K562 (cell line): ENCODE measurements around the gene RBM17. TPM values are rescaled to one million over a fixed set of nuclear protein-coding genes. Genes with fewer than 3 reads are reported as not detected.

Experiments used
- ATAC-seq: fragments of 200-7000 bp; cut with Tn5 transposase; 3 replicates; pipeline ENCODE4 v1.9.1; 2020; ENCODE audit warnings: moderate library complexity
- BruUV-seq: library from RNA; stranded (reverse); fragments of 400-500 nt; replicated peaks from 2 replicates; lab custom pipeline; 2021; lab: Mats Ljungman, UMichigan
- CTCF ChIA-PET: fragments of 300-600 bp; formaldehyde crosslinking; extraction: SDS; loops from one replicate; lab custom pipeline; 2021; ENCODE audit warnings: low intra/inter-chr PET ratio; lab: Yijun Ruan, JAX
- POLR2A ChIA-PET: fragments of 300-600, 350-650 bp; sonication (Branson Sonifier 250); formaldehyde crosslinking; extraction: SDS; loops from one replicate; lab custom pipeline; 2021; ENCODE audit warnings: antibody characterized with exemption, inconsistent platforms; lab: Yijun Ruan, JAX
- DNase-seq, 4 experiments: peaks; one replicate each; pipeline versions ENCODE4 v3.0.0 to v3.0.0-alpha.2; 2011 to 2018; ENCODE audit warnings: low spot score in 3 of 4, mixed read lengths in 3 of 4; ENCODE audit errors: extremely low read depth in 1 of 4
- FAIRE-seq: peaks from 2 replicates; lab custom pipeline; 2011; peaks lifted over from hg19 to GRCh38; lab: Jason Lieb, UNC
- H2AFZ ChIP-seq: 2 replicates; pipeline ENCODE4 v1.6.0; 2011; ENCODE audit warnings: low read depth, low read length, control low read depth, inconsistent platforms
- H3K27ac ChIP-seq: fragments of 200-600 bp; 3 replicates; pipeline ENCODE4 v1.8.0; 2011; ENCODE audit warnings: low read depth, mild to moderate bottlenecking, control low read depth, inconsistent platforms, low read length, moderate library complexity, mixed read lengths; ENCODE audit errors: extremely low read depth
- H3K27me3 ChIP-seq, 2 experiments: fragments of 300-600 bp in 1 of 2; 2 replicates in 1 of 2; 3 replicates in 1 of 2; pipeline versions ENCODE4 v1.6.0 to v1.8.0; 2011; ENCODE audit warnings: inconsistent platforms in 2 of 2, low read length in 2 of 2, mild to moderate bottlenecking in 1 of 2, mixed read lengths in 1 of 2, moderate library complexity in 1 of 2; ENCODE audit not compliant: control insufficient read depth in 2 of 2, insufficient read depth in 2 of 2
- H3K36me3 ChIP-seq: fragments of 300-600 bp; 3 replicates; pipeline ENCODE4 v1.8.0; 2011; ENCODE audit warnings: mild to moderate bottlenecking, low read length, inconsistent platforms; ENCODE audit not compliant: control insufficient read depth, insufficient read depth
- H3K4me1 ChIP-seq, 2 experiments: fragments of 200-600 bp in 1 of 2; replicated peaks in 1 of 2; 2 replicates in 1 of 2; 3 replicates in 1 of 2; pipeline versions ENCODE4 v1.5.1 to v1.8.0; 2011; ENCODE audit warnings: inconsistent platforms in 2 of 2, low read length in 2 of 2, mild to moderate bottlenecking in 1 of 2, mixed read lengths in 1 of 2, moderate library complexity in 1 of 2; ENCODE audit not compliant: control insufficient read depth in 2 of 2, insufficient read depth in 2 of 2
- H3K4me2 ChIP-seq: 2 replicates; pipeline ENCODE4 v1.6.1; 2011; ENCODE audit warnings: low read length, control low read depth, inconsistent platforms, mixed read lengths; ENCODE audit not compliant: insufficient read depth
- H3K4me3 ChIP-seq: fragments of 200-600 bp; sonication (generic), shearing (Covaris generic); 2 replicates; pipeline ENCODE4 v1.5.1; 2016; ENCODE audit warnings: control low read depth, inconsistent platforms
- H3K79me2 ChIP-seq: fragments of 200-600 bp; 3 replicates; pipeline ENCODE4 v1.8.0; 2011; ENCODE audit warnings: low read length, inconsistent platforms; ENCODE audit not compliant: control insufficient read depth, insufficient read depth
- H3K9ac ChIP-seq, 2 experiments: 2 replicates each; pipeline versions ENCODE4 v1.6.0 to v1.6.1; 2011; ENCODE audit warnings: low read depth in 2 of 2, low read length in 2 of 2, control low read depth in 1 of 2, inconsistent platforms in 1 of 2, mild to moderate bottlenecking in 1 of 2, mixed read lengths in 1 of 2; ENCODE audit not compliant: insufficient read depth in 1 of 2
- H3K9me1 ChIP-seq: one replicate; pipeline ENCODE4 v1.6.0; 2011; ENCODE audit warnings: inconsistent platforms, mild to moderate bottlenecking, low read length, moderate library complexity; ENCODE audit not compliant: control insufficient read depth, insufficient read depth
- H3K9me3 ChIP-seq: replicated peaks from 2 replicates; pipeline ENCODE4 v1.5.1; 2011; ENCODE audit warnings: low read depth, low read length, inconsistent platforms; ENCODE audit not compliant: control insufficient read depth, insufficient read depth
- H4K20me1 ChIP-seq: replicated peaks from 2 replicates; pipeline ENCODE4 v1.6.1; 2011; ENCODE audit warnings: low read length, inconsistent platforms, mixed read lengths; ENCODE audit not compliant: control insufficient read depth, insufficient read depth
- BCLAF1 ChIP-seq, 2 experiments: fragments of 450-650 bp in 1 of 2; IDR thresholded peaks; 2 replicates each; pipeline ENCODE4 v1.6.1; 2011 to 2017; ENCODE audit warnings: low read depth in 2 of 2, antibody characterized with exemption in 1 of 2, borderline replicate concordance in 1 of 2, low read length in 1 of 2, mild to moderate bottlenecking in 1 of 2, mixed read lengths in 1 of 2; ENCODE audit not compliant: control insufficient read depth in 1 of 2
- CEBPG ChIP-seq, 3 experiments: fragments of 200-800 bp in 1 of 3; sonication (Bioruptor generic) in 1 of 3; sonication (generic) in 1 of 3; formaldehyde crosslinking in 1 of 3; IDR thresholded peaks in 2 of 3; conservative IDR thresholded peaks in 1 of 3; 2 replicates each; pipeline versions ENCODE4 v1.6.1 to v1.8.0; 2016 to 2022; ENCODE audit warnings: missing compliant biosample characterization in 2 of 3, missing genetic modification characterization in 2 of 3, mild to moderate bottlenecking in 1 of 3, missing genetic modification reagents in 1 of 3
- CREB1 ChIP-seq, 2 experiments: sonication (generic) in 1 of 2; formaldehyde crosslinking in 1 of 2; IDR thresholded peaks; 2 replicates each; pipeline versions ENCODE4 v1.6.1 to v1.8.0; 2012 to 2022; ENCODE audit warnings: inconsistent platforms in 1 of 2, mild to moderate bottlenecking in 1 of 2, missing genetic modification reagents in 1 of 2, moderate library complexity in 1 of 2
- KAT2B ChIP-seq: IDR thresholded peaks from one replicate; pipeline ENCODE4 v1.6.1; 2012; ENCODE audit warnings: low read depth, mild to moderate bottlenecking, control low read depth, inconsistent platforms, low read length, moderate library complexity
- MAFF ChIP-seq: IDR thresholded peaks from 2 replicates; pipeline ENCODE4 v1.6.1; 2012; ENCODE audit warnings: low read length, improper control_type of control experiment
- MED1 ChIP-seq: sonication (generic); formaldehyde crosslinking; IDR thresholded peaks from 2 replicates; pipeline ENCODE4 v1.8.1; 2023; ENCODE audit warnings: missing genetic modification reagents, borderline replicate concordance
- RFX7 ChIP-seq: fragments of 250-450 bp; sonication (Bioruptor Pico); IDR thresholded peaks from 2 replicates; pipeline ENCODE4 v1.5.1; 2021; ENCODE audit warnings: mild to moderate bottlenecking
- TCFL5 ChIP-seq: fragments of 250-450 bp; sonication (Bioruptor Pico); conservative IDR thresholded peaks from 2 replicates; pipeline ENCODE4 v1.6.1; 2021; ENCODE audit warnings: mild to moderate bottlenecking, moderate library complexity, matching md5 sums
- USF1 ChIP-seq: sonication (generic); formaldehyde crosslinking; IDR thresholded peaks from 2 replicates; pipeline ENCODE4 v1.9.0; 2022; ENCODE audit warnings: mild to moderate bottlenecking, missing genetic modification reagents
- ZNF696 ChIP-seq: fragments of 250-450 bp; sonication (Bioruptor Pico); conservative IDR thresholded peaks from 2 replicates; pipeline ENCODE4 v1.4.0; 2020; ENCODE audit warnings: mild to moderate bottlenecking, moderate library complexity
- WGBS: fragments of 100-300 bp; shearing (Covaris generic); methylation state at CpG from one replicate; pipeline ENCODE4 v1.1.6; 2016; ENCODE audit warnings: low coverage, mixed read lengths; ENCODE audit not compliant: insufficient coverage; ENCODE audit errors: missing lambda C conversion rate; 5-methylcytosine and 5-hydroxymethylcytosine counted together
- in situ Hi-C: fragments of 300-500 bp; cut with MboI; formaldehyde crosslinking; loops from 4 replicates; pipeline ENCODE4 v1.15.0; 2018; ENCODE audit warnings: inconsistent platforms, mixed read lengths
- intact Hi-C: fragments of 100-400 bp; cut with micrococcal nuclease; formaldehyde crosslinking; loops from 2 replicates; pipeline ENCODE4 v1.14.2; 2022
- polyA plus RNA-seq, 8 experiments: library from polyadenylated mRNA; depleted of rRNA in 4 of 8; stranded (reverse) in 5 of 8; unstranded in 3 of 8; fragments of >200 nt; fragmentation: Nextera tagmentation in 2 of 8; fragmentation: Illumina TruSeq in 1 of 8; extraction: Ambion mirVana in 2 of 8; extraction: Trizol in 1 of 8; gene quantifications; 2 replicates each; pipeline versions ENCODE4 v1.2.1 to v1.2.3, GENCODE V29; 2011 to 2014; ENCODE audit warnings: inconsistent platforms in 1 of 8, missing spikeins in 1 of 8
- total RNA-seq, 7 experiments: library from RNA; depleted of rRNA in 6 of 7; stranded (reverse); fragments of >200 nt in 6 of 7; fragmentation: Illumina TruSeq in 2 of 7; extraction: Trizol in 2 of 7; gene quantifications; 2 replicates each; pipeline versions ENCODE4 v1.2.1 to v1.2.3, GENCODE V29; 2011 to 2021; ENCODE audit warnings: low replicate concordance in 1 of 7
- TF ChIP-seq, protein P1 (sequence below): sonication (generic); formaldehyde crosslinking; IDR thresholded peaks from 2 replicates; pipeline ENCODE4 v1.8.1; 2023; ENCODE audit warnings: missing genetic modification reagents, mild to moderate bottlenecking, borderline replicate concordance

The RBM17 gene
- total and polyA plus RNA-seq, 9 of the 15 experiments (the other 6 are each of a cell fraction or from before 2014, with no cell fraction given): 23.6 to 217 (median 124) TPM

- peaks cover 11 to 16% of the 10 kb centered on the region in 2 experiments for H3K4me1 ChIP-seq
- no peak for ATAC-seq
- ChIA-PET CTCF (no interaction called here), POLR2A (interaction anchor here (1.3 kb wide), 1 partner anchor 9 kb away, joined by 5 read pairs; no protein-coding TSS in a partner anchor)
- no peak overlapping the region for H3K4me3 ChIP-seq
- H3K27ac ChIP-seq: no peak overlapping the region
- in situ Hi-C loops: no loop called here
- intact Hi-C loops: no loop called here
- H4K20me1 ChIP-seq: peaks cover 5% of the 10 kb centered on the region; the same call in 1 of the 2 replicates
- no peak overlapping the region for H3K9ac ChIP-seq
- H3K9me1 ChIP-seq: no peaks in the 10 kb centered on the region
- no peaks in the 10 kb centered on the region for H3K36me3 ChIP-seq
- DNase-seq: no peak
- FAIRE-seq: no peak
- H3K79me2 ChIP-seq: no peaks in the 10 kb centered on the region
- no peak overlapping the region for H3K4me2 ChIP-seq
- WGBS: 9% methylated on average over 7 of the region's 7 CpGs
- H3K27me3 ChIP-seq: peaks cover 21 to 43% of the 10 kb centered on the region in 2 experiments
- H2AFZ ChIP-seq: no peak overlapping the region
- no TSS peak for BruUV-seq
- no peaks in the 10 kb centered on the region for H3K9me3 ChIP-seq
- TF ChIP-seq CREB1 (IDR thresholded peaks at IDR 0.05) (no peak), CREB1 (CRISPR knock-in tag; IDR thresholded peaks at IDR 0.05) (no peak), MED1 (CRISPR knock-in tag) (no peak), ZNF696 (CRISPR knock-in tag) (no peak), USF1 (CRISPR knock-in tag) (no peak), CEBPG (CRISPR knock-in tag; IDR thresholded peaks at IDR 0.05) (no peak), CEBPG (tag; conservative IDR thresholded peaks at IDR 0.05 in 1 of 2, IDR thresholded peaks at IDR 0.05 in 1 of 2) (no peak), TCFL5 (CRISPR knock-in tag) (no peak), MAFF (no peak), RFX7 (CRISPR knock-in tag) (no peak), BCLAF1 (IDR thresholded peaks at IDR 0.05; ENCODE audit: borderline replicate concordance in 1 of 2, control insufficient read depth in 1 of 2, low read depth in 2 of 2, low read length in 1 of 2) (no peak), KAT2B (no peak)
- TF ChIP-seq, protein P1, sequence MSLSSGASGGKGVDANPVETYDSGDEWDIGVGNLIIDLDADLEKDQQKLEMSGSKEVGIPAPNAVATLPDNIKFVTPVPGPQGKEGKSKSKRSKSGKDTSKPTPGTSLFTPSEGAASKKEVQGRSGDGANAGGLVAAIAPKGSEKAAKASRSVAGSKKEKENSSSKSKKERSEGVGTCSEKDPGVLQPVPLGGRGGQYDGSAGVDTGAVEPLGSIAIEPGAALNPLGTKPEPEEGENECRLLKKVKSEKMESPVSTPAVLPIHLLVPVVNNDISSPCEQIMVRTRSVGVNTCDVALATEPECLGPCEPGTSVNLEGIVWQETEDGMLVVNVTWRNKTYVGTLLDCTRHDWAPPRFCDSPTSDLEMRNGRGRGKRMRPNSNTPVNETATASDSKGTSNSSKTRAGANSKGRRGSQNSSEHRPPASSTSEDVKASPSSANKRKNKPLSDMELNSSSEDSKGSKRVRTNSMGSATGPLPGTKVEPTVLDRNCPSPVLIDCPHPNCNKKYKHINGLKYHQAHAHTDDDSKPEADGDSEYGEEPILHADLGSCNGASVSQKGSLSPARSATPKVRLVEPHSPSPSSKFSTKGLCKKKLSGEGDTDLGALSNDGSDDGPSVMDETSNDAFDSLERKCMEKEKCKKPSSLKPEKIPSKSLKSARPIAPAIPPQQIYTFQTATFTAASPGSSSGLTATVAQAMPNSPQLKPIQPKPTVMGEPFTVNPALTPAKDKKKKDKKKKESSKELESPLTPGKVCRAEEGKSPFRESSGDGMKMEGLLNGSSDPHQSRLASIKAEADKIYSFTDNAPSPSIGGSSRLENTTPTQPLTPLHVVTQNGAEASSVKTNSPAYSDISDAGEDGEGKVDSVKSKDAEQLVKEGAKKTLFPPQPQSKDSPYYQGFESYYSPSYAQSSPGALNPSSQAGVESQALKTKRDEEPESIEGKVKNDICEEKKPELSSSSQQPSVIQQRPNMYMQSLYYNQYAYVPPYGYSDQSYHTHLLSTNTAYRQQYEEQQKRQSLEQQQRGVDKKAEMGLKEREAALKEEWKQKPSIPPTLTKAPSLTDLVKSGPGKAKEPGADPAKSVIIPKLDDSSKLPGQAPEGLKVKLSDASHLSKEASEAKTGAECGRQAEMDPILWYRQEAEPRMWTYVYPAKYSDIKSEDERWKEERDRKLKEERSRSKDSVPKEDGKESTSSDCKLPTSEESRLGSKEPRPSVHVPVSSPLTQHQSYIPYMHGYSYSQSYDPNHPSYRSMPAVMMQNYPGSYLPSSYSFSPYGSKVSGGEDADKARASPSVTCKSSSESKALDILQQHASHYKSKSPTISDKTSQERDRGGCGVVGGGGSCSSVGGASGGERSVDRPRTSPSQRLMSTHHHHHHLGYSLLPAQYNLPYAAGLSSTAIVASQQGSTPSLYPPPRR (CRISPR knock-in tag): no peak
Observed at GRCh38 chr10:6130848-6131470, 42.1 kb downstream of the RBM17 start.
